ENCODE data around the gene AKAP7. TPM values are rescaled to one million over a fixed set of nuclear protein-coding genes. Genes with fewer than 3 reads are reported as not detected.
A peak's percentile ranks its signal among the peaks of the same experiment; 100 is the strongest.
"Not testable (repeated sequence)": the region's sequence is repeated elsewhere in the genome, so short reads cannot be mapped to it uniquely, and the experiment has no call there.

Gene AKAP7
- 31.8 TPM for total RNA-seq

GRCh38 chr6:131135244-131136020 is at the start of gene AKAP7:
Gene AKAP7 (plus strand): TSS chr6:131135467. CDS start chr6:131135764, 297 bp downstream.
- peak; percentile 84 for ATAC-seq
- DNase-seq (ENCODE audit: low spot score), result peak; percentile 82
- intact Hi-C loops (cut with DNase I), result no loop called here

DNA sequence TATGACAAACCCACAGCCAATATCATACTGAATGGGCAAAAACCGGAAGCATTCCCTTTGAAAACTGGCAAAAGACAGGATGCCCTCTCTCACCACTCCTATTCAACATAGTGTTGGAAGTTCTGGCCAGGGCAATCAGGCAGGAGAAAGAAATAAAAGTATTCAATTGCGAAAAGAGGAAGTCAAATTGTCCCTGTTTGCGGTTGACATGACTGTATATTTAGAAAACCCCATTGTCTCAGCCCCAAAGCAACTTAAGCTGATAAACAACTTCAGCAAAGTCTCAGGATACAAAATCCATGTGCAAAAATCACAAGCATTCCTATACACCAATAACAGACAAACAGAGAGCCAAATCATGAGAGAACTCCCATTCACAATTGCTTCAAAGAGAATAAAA is 44.9 kb upstream of the AKAP7 start:
- intact Hi-C loops (cut with DNase I); ATAC-seq: not testable (repeated sequence)

DNA sequence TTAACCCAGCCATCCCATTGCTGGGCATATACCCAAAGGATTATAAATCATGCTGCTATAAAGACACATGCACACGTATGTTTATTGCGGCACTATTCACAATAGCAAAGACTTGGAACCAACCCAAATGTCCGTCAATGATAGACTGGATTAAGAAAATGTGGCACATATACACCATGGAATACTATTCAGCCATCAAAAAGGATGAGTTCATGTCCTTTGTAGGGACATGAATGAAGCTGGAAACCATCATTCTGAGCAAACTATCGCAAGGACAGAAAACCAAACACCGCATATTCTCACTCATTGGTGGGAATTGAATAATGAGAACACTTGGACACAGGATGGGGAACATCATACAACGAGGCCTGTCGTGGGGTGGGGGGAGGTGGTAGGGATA is 43.3 kb upstream of the AKAP7 start:
- DNase-seq (ENCODE audit: low spot score); intact Hi-C loops (cut with DNase I): not testable (repeated sequence)

More for the DNA sequence above, 44.9 kb upstream of the AKAP7 start:
- DNase-seq (ENCODE audit: low spot score), result not testable (repeated sequence)

GRCh38 chr6:131093334-131093733 is 41.9 kb upstream of the AKAP7 start:
- intact Hi-C loops (cut with DNase I), result no loop called here
- ATAC-seq, result no peak

More for the DNA sequence above, 43.3 kb upstream of the AKAP7 start:
- ATAC-seq, result not testable (repeated sequence)

GRCh38 chr6:131096786-131097185 is 38.5 kb upstream of the AKAP7 start:
- ATAC-seq, result no peak
- intact Hi-C loops (cut with DNase I), result no loop called here
- DNase-seq (ENCODE audit: low spot score), result no peak

More at GRCh38 chr6:131093334-131093733, 41.9 kb upstream of the AKAP7 start:
- DNase-seq (ENCODE audit: low spot score), result no peak

DNA sequence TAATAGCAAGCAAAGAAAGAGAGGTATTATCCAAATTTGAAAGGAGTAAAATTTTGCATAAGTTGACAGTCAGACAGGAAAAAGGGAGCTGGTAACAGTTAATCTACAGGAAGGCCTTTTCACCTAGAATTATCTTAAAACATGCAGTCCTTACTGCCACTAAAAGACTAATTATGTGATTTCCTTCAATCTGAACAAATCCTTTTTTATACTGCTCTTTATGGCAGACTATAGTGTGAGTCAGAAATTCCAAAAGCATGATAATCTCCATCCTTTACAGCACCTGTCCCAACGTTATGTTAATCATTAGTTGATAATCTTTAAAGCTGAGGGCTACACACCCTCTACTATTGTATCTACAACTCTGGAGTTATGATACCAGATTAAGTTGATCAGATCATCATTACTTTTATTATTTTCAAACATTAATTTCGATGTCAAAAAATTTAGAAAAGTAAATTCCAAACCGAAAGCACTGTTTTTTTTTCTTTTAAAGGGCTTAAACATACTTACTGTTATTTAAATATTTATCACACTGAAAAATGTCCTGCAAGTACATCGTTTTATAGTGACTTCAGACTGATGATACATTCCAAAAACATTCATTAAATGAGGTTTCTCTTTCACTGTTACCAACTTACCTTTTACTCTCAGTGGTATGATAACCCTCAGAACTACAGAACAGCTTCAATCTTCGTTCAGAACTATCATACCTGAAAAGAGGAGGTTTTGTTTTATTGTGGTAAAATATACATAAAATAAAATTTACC is 33.2 kb upstream of the AKAP7 start:
- intact Hi-C loops (cut with DNase I), result no loop called here
- DNase-seq (ENCODE audit: low spot score) (no peak), ATAC-seq (no peak)

DNA sequence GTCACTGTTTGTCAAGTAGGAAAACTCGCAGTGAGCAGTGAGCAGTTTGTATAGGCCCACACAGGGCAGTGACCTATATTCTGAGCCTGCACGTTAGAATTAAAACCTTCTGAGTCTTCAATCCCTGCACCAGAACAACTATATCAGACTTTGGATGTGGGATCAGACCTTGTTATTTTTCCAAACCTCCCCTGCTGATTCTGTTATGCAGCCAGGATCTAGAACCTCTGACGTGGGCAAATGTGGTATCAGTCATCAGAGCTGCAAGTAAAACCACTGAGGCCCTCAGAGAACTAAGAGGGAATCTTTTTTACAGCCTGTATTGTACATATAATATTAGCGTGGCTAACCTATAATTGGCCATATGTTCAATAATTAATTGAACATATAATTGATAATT is 32.0 kb upstream of the AKAP7 start:
- ATAC-seq, result no peak
- intact Hi-C loops (cut with DNase I), result no loop called here
- no peak for DNase-seq (ENCODE audit: low spot score)

DNA sequence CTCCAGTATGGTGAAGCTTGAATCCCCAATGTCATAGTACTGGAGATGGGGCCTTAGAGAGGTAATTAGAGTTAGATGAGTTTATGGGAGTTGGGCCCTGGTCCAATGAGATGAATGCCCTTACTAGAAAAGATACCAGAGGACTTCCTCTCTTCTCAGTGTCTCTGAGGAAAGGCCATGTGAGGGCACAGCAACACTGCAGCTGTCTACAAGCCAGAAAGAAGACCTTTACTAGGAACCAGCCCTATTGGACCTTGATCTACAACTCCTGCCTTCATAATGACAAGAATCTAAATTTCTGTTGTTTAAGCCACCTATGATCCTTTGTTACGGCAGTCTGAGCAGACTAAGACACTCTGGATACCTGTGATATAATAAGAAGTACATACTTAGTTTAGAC is 31.4 kb upstream of the AKAP7 start:
- DNase-seq (ENCODE audit: low spot score) (no peak), ATAC-seq (no peak)
- intact Hi-C loops (cut with DNase I), result no loop called here

DNA sequence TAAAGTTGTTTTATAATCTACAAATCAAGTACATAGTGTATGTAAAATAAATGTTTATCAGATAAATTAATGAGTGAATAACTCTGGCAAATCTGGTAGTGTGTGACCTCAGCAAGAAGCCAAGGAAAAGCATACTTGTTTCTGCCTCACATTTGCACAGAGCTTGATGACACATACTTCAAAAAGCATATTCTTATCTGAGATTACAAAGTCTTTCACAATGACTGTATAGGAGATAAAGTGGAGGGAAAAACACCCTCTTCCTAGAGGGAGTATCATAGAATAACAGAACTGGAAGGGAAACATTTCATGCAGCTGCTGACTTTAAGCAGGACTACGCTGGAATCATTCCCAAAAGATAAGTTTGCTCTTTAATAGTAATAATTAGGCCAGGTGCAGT is 28.1 kb upstream of the AKAP7 start:
- intact Hi-C loops (cut with DNase I), result no loop called here
- DNase-seq (ENCODE audit: low spot score) (no peak), ATAC-seq (no peak)

GRCh38 chr6:131112249-131112648 is 23.0 kb upstream of the AKAP7 start:
- intact Hi-C loops (cut with DNase I), result no loop called here
- no peak for ATAC-seq
- no peak for DNase-seq (ENCODE audit: low spot score)

DNA sequence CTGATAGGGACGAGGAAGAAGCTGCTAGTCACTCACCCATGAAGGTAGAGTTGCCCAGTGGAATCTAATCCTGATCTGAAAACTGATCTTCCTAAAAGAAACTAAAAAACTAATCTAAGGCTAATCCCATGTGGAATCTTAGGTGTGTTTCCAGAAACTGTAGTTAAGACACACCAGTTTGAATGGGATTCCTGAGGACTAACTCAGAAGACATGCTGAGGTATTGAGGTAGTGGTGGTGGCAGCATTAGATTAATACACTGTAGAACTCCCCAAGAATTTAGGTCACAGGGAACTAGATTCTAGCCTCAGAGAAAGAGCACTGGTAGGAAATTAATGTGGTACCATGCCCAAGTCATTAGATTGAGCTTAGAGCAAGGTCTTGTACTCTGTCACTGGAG is 19.6 kb upstream of the AKAP7 start:
- intact Hi-C loops (cut with DNase I), result no loop called here
- ATAC-seq, result no peak
- DNase-seq (ENCODE audit: low spot score), result no peak

DNA sequence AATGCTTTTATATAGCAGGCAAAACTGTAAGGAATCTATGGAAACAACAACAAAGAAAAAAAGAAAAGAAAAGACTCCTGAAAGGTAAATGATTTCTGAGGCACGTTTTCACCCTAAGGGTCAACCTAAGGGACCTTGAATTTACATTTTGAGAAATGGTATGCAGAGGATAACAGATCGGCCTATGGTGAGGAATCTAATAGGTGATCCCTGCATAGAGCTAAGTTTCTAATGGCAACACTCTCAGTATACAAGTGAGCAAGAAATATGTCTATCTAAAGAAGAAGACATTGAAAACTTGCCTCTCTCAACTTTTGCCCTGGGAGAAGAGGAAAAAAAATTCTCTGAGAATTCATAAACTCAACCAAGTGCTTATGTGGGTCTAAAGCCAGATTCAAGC is 18.9 kb upstream of the AKAP7 start:
- ATAC-seq (no peak), DNase-seq (ENCODE audit: low spot score) (no peak)
- intact Hi-C loops (cut with DNase I), result no loop called here

- DNase-seq (ENCODE audit: low spot score) (no peak), ATAC-seq (peak; percentile 51)
- intact Hi-C loops (cut with DNase I), result no loop called here
Observed at GRCh38 chr6:131116755-131117360, 18.4 kb upstream of the AKAP7 start.

- intact Hi-C loops (cut with DNase I), result no loop called here
- DNase-seq (ENCODE audit: low spot score), result no peak
- peak; percentile 42 for ATAC-seq
Observed at GRCh38 chr6:131117878-131118277, 17.4 kb upstream of the AKAP7 start.

DNA sequence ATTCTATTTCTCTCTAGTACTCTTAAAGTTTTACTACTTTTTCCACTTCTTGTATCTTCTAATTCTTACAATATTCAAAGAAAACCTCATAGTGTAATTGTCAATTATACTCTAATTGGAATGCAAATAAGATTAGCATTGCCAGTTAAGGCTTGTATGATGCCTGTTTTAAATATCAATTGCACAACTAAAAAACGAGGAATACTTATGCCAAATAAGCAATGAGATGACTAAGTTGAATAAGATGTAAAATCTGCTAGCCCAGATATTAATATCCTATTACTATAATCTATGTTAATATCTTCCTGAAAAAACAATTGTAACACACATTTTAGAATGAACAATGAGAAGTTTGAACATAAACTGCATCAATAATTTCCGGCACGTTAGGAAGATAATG is 13.3 kb upstream of the AKAP7 start:
- intact Hi-C loops (cut with DNase I), result no loop called here
- ATAC-seq (no peak), DNase-seq (ENCODE audit: low spot score) (no peak)

DNA sequence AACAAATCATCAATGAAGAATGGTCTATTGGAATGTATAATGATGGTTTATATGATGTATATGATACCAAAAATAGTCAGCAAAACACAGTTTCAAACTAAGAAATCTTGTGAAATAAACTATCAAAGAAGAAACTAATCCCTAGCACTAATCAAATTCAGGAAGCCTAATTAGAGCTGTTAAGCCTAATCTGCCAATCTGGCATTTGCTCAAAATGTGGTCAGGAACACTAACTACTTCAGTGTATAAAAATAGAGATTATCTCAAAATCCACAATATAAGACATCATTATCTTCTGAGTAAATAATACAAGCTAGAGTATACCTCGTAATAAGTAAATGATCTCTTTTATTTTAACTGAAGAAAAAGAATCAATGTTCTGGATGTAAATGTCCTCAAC is 12.8 kb upstream of the AKAP7 start:
- intact Hi-C loops (cut with DNase I), result no loop called here
- DNase-seq (ENCODE audit: low spot score) (no peak), ATAC-seq (no peak)

- intact Hi-C loops (cut with DNase I), result no loop called here
- ATAC-seq, result no peak
- no peak for DNase-seq (ENCODE audit: low spot score)
Observed at GRCh38 chr6:131124336-131125071, 10.8 kb upstream of the AKAP7 start.

- ATAC-seq (no peak), DNase-seq (ENCODE audit: low spot score) (no peak)
- intact Hi-C loops (cut with DNase I), result no loop called here
Observed at GRCh38 chr6:131125431-131125830, 9.8 kb upstream of the AKAP7 start.

All from sciatic nerve (tissue), 2 donors.